ENCODE data around the gene CHST3.

- no peak for TF ChIP-seq CTCF (IDR thresholded peaks at IDR 0.05)
- no peak for TF ChIP-seq POLR2A (IDR thresholded peaks at IDR 0.05)
Measured at GRCh38 chr10:72013202-72013945, 49.2 kb downstream of the CHST3 start.

Measured in lower leg skin (tissue), 3 donors.